Fibroblast of mammary gland (primary cell): Measurements from ENCODE around the gene DYNC1I1.

Source experiments
- DNase-seq: peaks from one replicate; pipeline ENCODE4 v3.0.0-alpha.2; 2010; ENCODE audit warnings: low read depth
- H3K4me3 ChIP-seq: 2 replicates; pipeline ENCODE4 v1.5.1; 2011; ENCODE audit warnings: low read depth, mild to moderate bottlenecking, low read length, moderate library complexity; ENCODE audit not compliant: control insufficient read depth
- CTCF ChIP-seq: conservative IDR thresholded peaks from 2 replicates; pipeline ENCODE4 v1.5.1; 2011; ENCODE audit warnings: low read depth, low read length, inconsistent platforms; ENCODE audit not compliant: control insufficient read depth, insufficient read depth

Gene DYNC1I1

GRCh38 chr7:95919556-95919955, 147.2 kb downstream of the DYNC1I1 start:
- no peak overlapping the region for H3K4me3 ChIP-seq
- DNase-seq = no peak
- TF ChIP-seq CTCF = peak; percentile 13

- no peak for TF ChIP-seq CTCF
- peak; percentile 78 for DNase-seq
- H3K4me3 ChIP-seq = no peak overlapping the region
Measured at GRCh38 chr7:95921543-95921942, 149.2 kb downstream of the DYNC1I1 start.

- no peak overlapping the region for H3K4me3 ChIP-seq
- DNase-seq = peak; percentile 28
- TF ChIP-seq CTCF = no peak
Measured at GRCh38 chr7:95922191-95922590, 149.8 kb downstream of the DYNC1I1 start.

- DNase-seq = no peak
- no peak overlapping the region for H3K4me3 ChIP-seq
- TF ChIP-seq CTCF = no peak
Measured at GRCh38 chr7:95925236-95925635, 152.9 kb downstream of the DYNC1I1 start.

- H3K4me3 ChIP-seq = no peak overlapping the region
- no peak for TF ChIP-seq CTCF
- no peak for DNase-seq
Measured at GRCh38 chr7:95925971-95926370, 153.6 kb downstream of the DYNC1I1 start.

- H3K4me3 ChIP-seq = no peak overlapping the region
Measured at GRCh38 chr7:95927756-95928155, 155.4 kb downstream of the DYNC1I1 start.

More at GRCh38 chr7:95927756-95928155, 155.4 kb downstream of the DYNC1I1 start:
- TF ChIP-seq CTCF = no peak
- DNase-seq = no peak
